Liver (tissue), 9 donors: Measurements from ENCODE around the gene MAN2B1. TPM values are rescaled to one million over a fixed set of nuclear protein-coding genes. Genes with fewer than 3 reads are reported as not detected.

Experiments
- DNase-seq: peaks from one replicate; pipeline ENCODE4 v3.0.0-alpha.2; 2017; ENCODE audit warnings: low spot score
- H3K27ac ChIP-seq, 2 donors: one replicate each; pipeline ENCODE4 v1.7.0; 2013; ENCODE audit warnings: inconsistent platforms in 2 of 2, low read length in 2 of 2, control low read depth in 1 of 2, low read depth in 1 of 2, mild to moderate bottlenecking in 1 of 2
- H3K27me3 ChIP-seq, 4 donors: one replicate each; pipeline versions ENCODE4 v1.6.1 to v1.7.0; 2013; ENCODE audit warnings: low read length in 3 of 4, inconsistent platforms in 1 of 4, mild to moderate bottlenecking in 1 of 4, moderate library complexity in 1 of 4; ENCODE audit not compliant: control insufficient read depth in 4 of 4, insufficient read depth in 4 of 4
- H3K36me3 ChIP-seq, 4 donors: one replicate each; pipeline versions ENCODE4 v1.6.1 to v1.7.0; 2013; ENCODE audit warnings: low read length in 3 of 4, mild to moderate bottlenecking in 3 of 4, low read depth in 1 of 4, moderate library complexity in 1 of 4; ENCODE audit not compliant: control insufficient read depth in 4 of 4, insufficient read depth in 3 of 4
- H3K4me1 ChIP-seq, 4 donors: one replicate each; pipeline versions ENCODE4 v1.6.1 to v1.7.0; 2013; ENCODE audit warnings: low read length in 3 of 4, mild to moderate bottlenecking in 3 of 4, moderate library complexity in 1 of 4; ENCODE audit not compliant: control insufficient read depth in 4 of 4, insufficient read depth in 4 of 4
- H3K4me3 ChIP-seq, 3 donors: one replicate each; pipeline versions ENCODE4 v1.6.1 to v1.7.0; 2013; ENCODE audit warnings: low read length in 3 of 3, control low read depth in 1 of 3, low read depth in 1 of 3, mild to moderate bottlenecking in 1 of 3
- H3K9ac ChIP-seq, 2 donors: one replicate each; pipeline ENCODE4 v1.7.0; 2013; ENCODE audit warnings: low read length in 2 of 2, mild to moderate bottlenecking in 2 of 2, moderate library complexity in 2 of 2, control low read depth in 1 of 2, low read depth in 1 of 2
- H3K9me3 ChIP-seq, 4 donors: one replicate each; pipeline versions ENCODE4 v1.6.1 to v1.7.0; 2013; ENCODE audit warnings: low read length in 3 of 4; ENCODE audit not compliant: control insufficient read depth in 4 of 4
- EGR1 ChIP-seq, 2 donors: IDR thresholded peaks; 2 replicates each; pipeline ENCODE4 v1.6.1; 2016 to 2018; ENCODE audit warnings: antibody characterized with exemption in 2 of 2, low read depth in 2 of 2
- FOXA1 ChIP-seq: IDR thresholded peaks from 2 replicates; pipeline ENCODE4 v1.6.1; 2016; ENCODE audit warnings: antibody characterized with exemption
- FOXA2 ChIP-seq: IDR thresholded peaks from 2 replicates; pipeline ENCODE4 v1.6.1; 2016; ENCODE audit warnings: antibody characterized with exemption
- GABPA ChIP-seq, 2 donors: IDR thresholded peaks in 1 of 2; conservative IDR thresholded peaks in 1 of 2; 2 replicates each; pipeline ENCODE4 v1.6.1; 2016; ENCODE audit warnings: antibody characterized with exemption in 2 of 2, mild to moderate bottlenecking in 1 of 2, moderate library complexity in 1 of 2
- HNF4A ChIP-seq, 2 donors: conservative IDR thresholded peaks; 2 replicates each; pipeline ENCODE4 v1.6.1; 2016; ENCODE audit warnings: antibody characterized with exemption in 2 of 2, mild to moderate bottlenecking in 2 of 2
- JUND ChIP-seq, 2 donors: IDR thresholded peaks; 2 replicates each; pipeline ENCODE4 v1.6.1; 2016; ENCODE audit warnings: antibody characterized with exemption in 2 of 2
- RAD21 ChIP-seq, 2 donors: IDR thresholded peaks; 2 replicates each; pipeline ENCODE4 v1.6.1; 2016; ENCODE audit warnings: antibody characterized with exemption in 2 of 2, mild to moderate bottlenecking in 2 of 2
- RXRA ChIP-seq, 2 donors: IDR thresholded peaks; 2 replicates each; pipeline ENCODE4 v1.6.1; 2017 to 2018; ENCODE audit warnings: antibody characterized with exemption in 2 of 2, mild to moderate bottlenecking in 1 of 2
- SP1 ChIP-seq: IDR thresholded peaks from 2 replicates; pipeline ENCODE4 v1.6.1; 2018; ENCODE audit warnings: antibody characterized with exemption, mild to moderate bottlenecking
- TAF1 ChIP-seq: conservative IDR thresholded peaks from 2 replicates; pipeline ENCODE4 v1.6.1; 2016; ENCODE audit warnings: antibody characterized with exemption, mild to moderate bottlenecking
- YY1 ChIP-seq: IDR thresholded peaks from 2 replicates; pipeline ENCODE4 v1.6.1; 2016; ENCODE audit warnings: antibody characterized with exemption, mild to moderate bottlenecking
- ZBTB33 ChIP-seq: IDR thresholded peaks from 2 replicates; pipeline ENCODE4 v1.6.1; 2016; ENCODE audit warnings: antibody characterized with exemption
- WGBS: extraction: QIAGEN DNeasy Blood & Tissue Kit; methylation state at CpG from one replicate; pipeline ENCODE4 v1.1.7; 2013; 5-methylcytosine and 5-hydroxymethylcytosine counted together
- polyA plus RNA-seq, 2 donors: library from polyadenylated mRNA; stranded (reverse) in 1 of 2; unstranded in 1 of 2; fragments of 200-250 nt in 1 of 2; fragments of >200 nt in 1 of 2; fragmentation: Nextera tagmentation in 1 of 2; extraction: Ambion mirVana in 1 of 2; gene quantifications; one replicate each; pipeline versions ENCODE4 v1.2.1 to v1.2.3, GENCODE V29; 2013 to 2015
- total RNA-seq, 2 donors: library from RNA; depleted of rRNA; stranded (reverse); fragments of >200 nt; gene quantifications; one replicate each; pipeline ENCODE4 v1.2.3, GENCODE V29; 2014
- TF ChIP-seq, protein P1 (sequence below): IDR thresholded peaks from 2 replicates; pipeline ENCODE4 v1.6.1; 2016; ENCODE audit warnings: antibody characterized with exemption, mild to moderate bottlenecking
- TF ChIP-seq, protein P2 (sequence below): IDR thresholded peaks from 2 replicates; pipeline ENCODE4 v1.6.1; 2016; ENCODE audit warnings: antibody characterized with exemption
- TF ChIP-seq, protein P3 (sequence below): fragments of 150-350 bp; IDR thresholded peaks from 2 replicates; pipeline ENCODE4 v1.5.1; 2017; ENCODE audit warnings: improper control_type of control experiment, low read depth, low read length; ENCODE audit not compliant: missing input control
- donor health status: healthy.
- donor health status: healthy.
- donor health status: healthy.
- donor health status: healthy.
- donor health status: healthy.

The MAN2B1 gene
- total and polyA plus RNA-seq, 4 donors, result 23.5 to 42.9 (median 35.1) TPM

GRCh38 chr19:12692960-12693359, 26.4 kb upstream of the MAN2B1 start (continued):
- TF ChIP-seq GABPA (IDR thresholded peaks at IDR 0.05 in 1 of 2, conservative IDR thresholded peaks at IDR 0.05 in 1 of 2), result no peak
- TF ChIP-seq, protein P1, sequence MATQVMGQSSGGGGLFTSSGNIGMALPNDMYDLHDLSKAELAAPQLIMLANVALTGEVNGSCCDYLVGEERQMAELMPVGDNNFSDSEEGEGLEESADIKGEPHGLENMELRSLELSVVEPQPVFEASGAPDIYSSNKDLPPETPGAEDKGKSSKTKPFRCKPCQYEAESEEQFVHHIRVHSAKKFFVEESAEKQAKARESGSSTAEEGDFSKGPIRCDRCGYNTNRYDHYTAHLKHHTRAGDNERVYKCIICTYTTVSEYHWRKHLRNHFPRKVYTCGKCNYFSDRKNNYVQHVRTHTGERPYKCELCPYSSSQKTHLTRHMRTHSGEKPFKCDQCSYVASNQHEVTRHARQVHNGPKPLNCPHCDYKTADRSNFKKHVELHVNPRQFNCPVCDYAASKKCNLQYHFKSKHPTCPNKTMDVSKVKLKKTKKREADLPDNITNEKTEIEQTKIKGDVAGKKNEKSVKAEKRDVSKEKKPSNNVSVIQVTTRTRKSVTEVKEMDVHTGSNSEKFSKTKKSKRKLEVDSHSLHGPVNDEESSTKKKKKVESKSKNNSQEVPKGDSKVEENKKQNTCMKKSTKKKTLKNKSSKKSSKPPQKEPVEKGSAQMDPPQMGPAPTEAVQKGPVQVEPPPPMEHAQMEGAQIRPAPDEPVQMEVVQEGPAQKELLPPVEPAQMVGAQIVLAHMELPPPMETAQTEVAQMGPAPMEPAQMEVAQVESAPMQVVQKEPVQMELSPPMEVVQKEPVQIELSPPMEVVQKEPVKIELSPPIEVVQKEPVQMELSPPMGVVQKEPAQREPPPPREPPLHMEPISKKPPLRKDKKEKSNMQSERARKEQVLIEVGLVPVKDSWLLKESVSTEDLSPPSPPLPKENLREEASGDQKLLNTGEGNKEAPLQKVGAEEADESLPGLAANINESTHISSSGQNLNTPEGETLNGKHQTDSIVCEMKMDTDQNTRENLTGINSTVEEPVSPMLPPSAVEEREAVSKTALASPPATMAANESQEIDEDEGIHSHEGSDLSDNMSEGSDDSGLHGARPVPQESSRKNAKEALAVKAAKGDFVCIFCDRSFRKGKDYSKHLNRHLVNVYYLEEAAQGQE, result no peak

GRCh38 chr19:12689581-12690216, 23.2 kb upstream of the MAN2B1 start:
- no peak for DNase-seq
- 84% methylated on average over 26 of the region's 26 CpGs for WGBS
- Histone ChIP-seq H3K27me3 (no peaks in the 10 kb centered on the region), H3K4me1 (peaks cover 0 to under 1% (median 0%) of the 10 kb centered on the region in 4 donors), H3K36me3 (no peaks in the 10 kb centered on the region), H3K9ac (no peak overlapping the region), H3K9me3 (no peaks in the 10 kb centered on the region), H3K27ac (no peak overlapping the region), H3K4me3 (no peak overlapping the region)
- TF ChIP-seq FOXA1, result no peak
- no peak for TF ChIP-seq GABPA (IDR thresholded peaks at IDR 0.05 in 1 of 2, conservative IDR thresholded peaks at IDR 0.05 in 1 of 2)
- TF ChIP-seq TAF1, result no peak
- no peak for TF ChIP-seq RXRA (IDR thresholded peaks at IDR 0.05)
- TF ChIP-seq SP1, result no peak
- TF ChIP-seq, protein P2, sequence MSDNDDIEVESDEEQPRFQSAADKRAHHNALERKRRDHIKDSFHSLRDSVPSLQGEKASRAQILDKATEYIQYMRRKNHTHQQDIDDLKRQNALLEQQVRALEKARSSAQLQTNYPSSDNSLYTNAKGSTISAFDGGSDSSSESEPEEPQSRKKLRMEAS, result no peak
- TF ChIP-seq EGR1 (IDR thresholded peaks at IDR 0.05; ENCODE audit: low read depth in 2 of 2), result no peak
- no peak for TF ChIP-seq RAD21 (IDR thresholded peaks at IDR 0.05)
- TF ChIP-seq HNF4A (conservative IDR thresholded peaks at IDR 0.05), result no peak
- TF ChIP-seq JUND (IDR thresholded peaks at IDR 0.05), result no peak
- no peak for TF ChIP-seq FOXA2
- TF ChIP-seq, protein P3, sequence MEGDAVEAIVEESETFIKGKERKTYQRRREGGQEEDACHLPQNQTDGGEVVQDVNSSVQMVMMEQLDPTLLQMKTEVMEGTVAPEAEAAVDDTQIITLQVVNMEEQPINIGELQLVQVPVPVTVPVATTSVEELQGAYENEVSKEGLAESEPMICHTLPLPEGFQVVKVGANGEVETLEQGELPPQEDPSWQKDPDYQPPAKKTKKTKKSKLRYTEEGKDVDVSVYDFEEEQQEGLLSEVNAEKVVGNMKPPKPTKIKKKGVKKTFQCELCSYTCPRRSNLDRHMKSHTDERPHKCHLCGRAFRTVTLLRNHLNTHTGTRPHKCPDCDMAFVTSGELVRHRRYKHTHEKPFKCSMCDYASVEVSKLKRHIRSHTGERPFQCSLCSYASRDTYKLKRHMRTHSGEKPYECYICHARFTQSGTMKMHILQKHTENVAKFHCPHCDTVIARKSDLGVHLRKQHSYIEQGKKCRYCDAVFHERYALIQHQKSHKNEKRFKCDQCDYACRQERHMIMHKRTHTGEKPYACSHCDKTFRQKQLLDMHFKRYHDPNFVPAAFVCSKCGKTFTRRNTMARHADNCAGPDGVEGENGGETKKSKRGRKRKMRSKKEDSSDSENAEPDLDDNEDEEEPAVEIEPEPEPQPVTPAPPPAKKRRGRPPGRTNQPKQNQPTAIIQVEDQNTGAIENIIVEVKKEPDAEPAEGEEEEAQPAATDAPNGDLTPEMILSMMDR, result no peak
- TF ChIP-seq YY1, result no peak
- no peak for TF ChIP-seq ZBTB33
- TF ChIP-seq, protein P1, result no peak
